SU-DHL-6 (cell line): Measurements from ENCODE around the gene TBC1D22A.

Experiments
- H2AFZ ChIP-seq: fragments of 200-600 bp; sonication (generic); 2 replicates; pipeline ENCODE4 v1.6.1; 2014; ENCODE audit warnings: low read depth, mild to moderate bottlenecking, moderate library complexity, mixed read lengths, antibody characterized with exemption, low read length; ENCODE audit not compliant: severe bottlenecking
- H3F3A ChIP-seq: fragments of 200-600 bp; shearing (Covaris generic); 2 replicates; pipeline ENCODE4 v1.6.0; 2016; ENCODE audit warnings: antibody characterized with exemption, mild to moderate bottlenecking; ENCODE audit not compliant: insufficient read depth
- H3K27ac ChIP-seq: fragments of 200-600 bp; sonication (generic); 2 replicates; pipeline ENCODE4 v1.5.1; 2016; ENCODE audit warnings: low read depth, mild to moderate bottlenecking, low read length, moderate library complexity, mixed read lengths
- H3K27me3 ChIP-seq: fragments of 200-600 bp; sonication (generic), shearing (Covaris generic); 2 replicates; pipeline ENCODE4 v1.6.0; 2014; ENCODE audit warnings: mild to moderate bottlenecking, low read length
- H3K36me3 ChIP-seq: fragments of 200-600 bp; sonication (generic); 2 replicates; pipeline ENCODE4 v1.6.1; 2014; ENCODE audit warnings: mild to moderate bottlenecking, low read length, mixed read lengths
- H3K4me2 ChIP-seq: fragments of 300-600, 200-600 bp; shearing (Covaris generic), sonication (generic); 2 replicates; pipeline ENCODE4 v1.6.0; 2014; ENCODE audit warnings: low read length, low read depth, mild to moderate bottlenecking; ENCODE audit not compliant: poor library complexity, severe bottlenecking
- H3K4me3 ChIP-seq: fragments of 200-600 bp; sonication (generic); 2 replicates; pipeline ENCODE4 v1.5.1; 2014; ENCODE audit warnings: antibody characterized with exemption, low read length, mild to moderate bottlenecking, mixed read lengths; ENCODE audit not compliant: insufficient read depth, poor library complexity, severe bottlenecking
- H3K79me2 ChIP-seq: fragments of 200-600 bp; sonication (generic); 2 replicates; pipeline ENCODE4 v1.6.1; 2014; ENCODE audit warnings: mild to moderate bottlenecking, low read length, moderate library complexity; ENCODE audit not compliant: insufficient read depth
- H3K9ac ChIP-seq: fragments of 200-600 bp; sonication (generic); 2 replicates; pipeline ENCODE4 v1.7.0; 2014; ENCODE audit warnings: mild to moderate bottlenecking, low read length
- H3K9me2 ChIP-seq: fragments of 200-600 bp; sonication (generic); replicated peaks from 2 replicates; pipeline ENCODE4 v1.6.1; 2014; ENCODE audit warnings: low read length; ENCODE audit not compliant: insufficient read depth
- H3K9me3 ChIP-seq: fragments of 200-600 bp; sonication (generic); 2 replicates; pipeline ENCODE4 v1.6.1; 2014; ENCODE audit warnings: low read length, mixed read lengths; ENCODE audit not compliant: insufficient read depth
- H4K20me1 ChIP-seq: fragments of 200-600 bp; sonication (generic); 2 replicates; pipeline ENCODE4 v1.6.1; 2014; ENCODE audit warnings: low read depth, mild to moderate bottlenecking, antibody characterized with exemption, low read length, moderate library complexity, mixed read lengths
- EZH2phosphoT487 ChIP-seq: fragments of 200-600 bp; sonication (generic), shearing (Covaris generic); conservative IDR thresholded peaks from 2 replicates; pipeline ENCODE4 v1.6.1; 2018; ENCODE audit warnings: mild to moderate bottlenecking, antibody characterized with exemption, low read length, moderate library complexity, mixed read lengths
- TF ChIP-seq, protein P1 (sequence below): fragments of 200-600 bp; sonication (generic); IDR thresholded peaks from one replicate; pipeline ENCODE4 v1.5.1; 2017; ENCODE audit warnings: antibody characterized with exemption, mild to moderate bottlenecking, low read length, moderate library complexity; ENCODE audit not compliant: insufficient read depth, poor library complexity, severe bottlenecking

TBC1D22A gene

GRCh38 chr22:47021371-47022074, 259.1 kb downstream of the TBC1D22A start:
- H3K36me3 ChIP-seq, result peaks cover 7% of the 10 kb centered on the region; the same call in 1 of the 2 replicates
- no peaks in the 10 kb centered on the region for H3K27me3 ChIP-seq
- H3K9me2 ChIP-seq, result no peaks in the 10 kb centered on the region

GRCh38 chr22:47022075-47022473, 259.6 kb downstream of the TBC1D22A start:
- Histone ChIP-seq H3K9ac (no peak overlapping the region), H3F3A (no peaks in the 10 kb centered on the region), H3K79me2 (no peaks in the 10 kb centered on the region), H3K9me3 (0 out of 2 replicates have a peak, but pooled peaks cover 10% of the 10 kb centered on the region), H3K4me2 (no peak overlapping the region), H2AFZ (no peak overlapping the region), H3K4me3 (no peak overlapping the region), H4K20me1 (no peaks in the 10 kb centered on the region), H3K27me3 (no peaks in the 10 kb centered on the region), H3K27ac (no peak overlapping the region), H3K9me2 (no peaks in the 10 kb centered on the region), H3K36me3 (peaks cover 7% of the 10 kb centered on the region; the same call in 1 of the 2 replicates)
- TF ChIP-seq, protein P1, sequence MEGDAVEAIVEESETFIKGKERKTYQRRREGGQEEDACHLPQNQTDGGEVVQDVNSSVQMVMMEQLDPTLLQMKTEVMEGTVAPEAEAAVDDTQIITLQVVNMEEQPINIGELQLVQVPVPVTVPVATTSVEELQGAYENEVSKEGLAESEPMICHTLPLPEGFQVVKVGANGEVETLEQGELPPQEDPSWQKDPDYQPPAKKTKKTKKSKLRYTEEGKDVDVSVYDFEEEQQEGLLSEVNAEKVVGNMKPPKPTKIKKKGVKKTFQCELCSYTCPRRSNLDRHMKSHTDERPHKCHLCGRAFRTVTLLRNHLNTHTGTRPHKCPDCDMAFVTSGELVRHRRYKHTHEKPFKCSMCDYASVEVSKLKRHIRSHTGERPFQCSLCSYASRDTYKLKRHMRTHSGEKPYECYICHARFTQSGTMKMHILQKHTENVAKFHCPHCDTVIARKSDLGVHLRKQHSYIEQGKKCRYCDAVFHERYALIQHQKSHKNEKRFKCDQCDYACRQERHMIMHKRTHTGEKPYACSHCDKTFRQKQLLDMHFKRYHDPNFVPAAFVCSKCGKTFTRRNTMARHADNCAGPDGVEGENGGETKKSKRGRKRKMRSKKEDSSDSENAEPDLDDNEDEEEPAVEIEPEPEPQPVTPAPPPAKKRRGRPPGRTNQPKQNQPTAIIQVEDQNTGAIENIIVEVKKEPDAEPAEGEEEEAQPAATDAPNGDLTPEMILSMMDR, result no peak
- no peak for TF ChIP-seq EZH2phosphoT487

More at GRCh38 chr22:47021371-47022074, 259.1 kb downstream of the TBC1D22A start:
- Histone ChIP-seq H3K79me2 (no peaks in the 10 kb centered on the region), H4K20me1 (no peaks in the 10 kb centered on the region), H3F3A (no peaks in the 10 kb centered on the region), H3K9me3 (0 out of 2 replicates have a peak, but pooled peaks cover 10% of the 10 kb centered on the region), H2AFZ (no peak overlapping the region), H3K9ac (no peak overlapping the region), H3K27ac (no peak overlapping the region), H3K4me3 (no peak overlapping the region), H3K4me2 (no peak overlapping the region)
- TF ChIP-seq EZH2phosphoT487, result no peak
- TF ChIP-seq, protein P1, result no peak

- Histone ChIP-seq H2AFZ (no peak overlapping the region), H3K9me2 (no peaks in the 10 kb centered on the region), H3K4me3 (no peak overlapping the region), H3K27me3 (no peaks in the 10 kb centered on the region), H3F3A (no peaks in the 10 kb centered on the region), H3K4me2 (no peak overlapping the region), H3K36me3 (peaks cover 7% of the 10 kb centered on the region; the same call in 1 of the 2 replicates), H3K27ac (no peak overlapping the region), H3K79me2 (no peaks in the 10 kb centered on the region), H4K20me1 (no peaks in the 10 kb centered on the region), H3K9me3 (0 out of 2 replicates have a peak, but pooled peaks cover 10% of the 10 kb centered on the region), H3K9ac (no peak overlapping the region)
- no peak for TF ChIP-seq EZH2phosphoT487
Observed at GRCh38 chr22:47022475-47022874, 260.0 kb downstream of the TBC1D22A start.

- Histone ChIP-seq H3K79me2 (no peaks in the 10 kb centered on the region), H3K4me3 (no peak overlapping the region), H3K9me2 (no peaks in the 10 kb centered on the region), H2AFZ (no peak overlapping the region), H3K36me3 (peaks cover 7% of the 10 kb centered on the region; the same call in 1 of the 2 replicates), H4K20me1 (no peaks in the 10 kb centered on the region), H3K9ac (no peak overlapping the region), H3K9me3 (0 out of 2 replicates have a peak, but pooled peaks cover 10% of the 10 kb centered on the region), H3K27me3 (no peaks in the 10 kb centered on the region), H3F3A (no peaks in the 10 kb centered on the region), H3K4me2 (no peak overlapping the region), H3K27ac (no peak overlapping the region)
- no peak for TF ChIP-seq EZH2phosphoT487
- TF ChIP-seq, protein P1, result no peak
Observed at GRCh38 chr22:47023871-47024270, 261.4 kb downstream of the TBC1D22A start.
